Hematopoietic multipotent progenitor cell (in vitro differentiated cells): Measurements from ENCODE around the gene EEFSEC. TPM values are rescaled to one million over a fixed set of nuclear protein-coding genes. Genes with fewer than 3 reads are reported as not detected.

Experiments
- DNase-seq, 3 donors: peaks; one replicate each; pipeline ENCODE4 v3.0.0-alpha.2; 2011 to 2015; ENCODE audit warnings: low read depth in 2 of 3, low spot score in 2 of 3
- total RNA-seq: library from RNA; depleted of rRNA; stranded (reverse); fragments of >200 nt; gene quantifications from one replicate; pipeline ENCODE4 v1.2.3, GENCODE V29; 2012

EEFSEC gene
- total RNA-seq, 1 donor = 27.5 TPM

DNA sequence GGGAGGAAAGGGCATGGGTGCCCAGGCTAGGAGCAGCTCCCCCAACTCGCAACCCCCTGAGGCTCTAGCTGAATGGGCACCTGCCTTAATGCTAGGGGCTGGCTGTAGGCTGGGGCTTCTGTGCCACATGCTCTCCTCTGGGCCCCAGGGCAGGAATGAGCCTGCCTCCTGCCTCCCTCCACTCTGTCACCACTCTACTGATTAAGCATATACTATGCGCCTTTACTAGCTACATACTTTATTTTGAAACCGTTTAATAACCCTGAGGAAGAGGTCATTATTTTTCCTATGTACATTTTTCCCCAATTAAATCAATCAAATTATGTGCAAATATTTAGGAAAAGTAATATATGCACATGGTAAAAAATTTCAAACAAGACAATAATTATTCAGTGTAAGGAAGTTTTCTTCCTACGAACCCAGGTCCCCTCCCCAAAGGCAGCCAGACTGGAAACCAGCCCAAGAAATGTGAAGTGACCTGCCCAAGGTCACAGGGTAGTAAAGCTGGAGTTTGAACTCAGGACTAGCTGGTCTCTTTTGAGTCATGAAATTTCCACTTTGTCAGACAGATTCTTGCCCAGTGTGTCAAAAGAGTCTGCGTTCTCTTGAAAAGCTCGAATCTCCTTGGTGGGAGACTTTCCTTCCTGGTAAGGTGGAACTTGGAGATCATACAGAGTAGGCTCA is 190.9 kb downstream of the EEFSEC start:
- DNase-seq = no peak

DNA sequence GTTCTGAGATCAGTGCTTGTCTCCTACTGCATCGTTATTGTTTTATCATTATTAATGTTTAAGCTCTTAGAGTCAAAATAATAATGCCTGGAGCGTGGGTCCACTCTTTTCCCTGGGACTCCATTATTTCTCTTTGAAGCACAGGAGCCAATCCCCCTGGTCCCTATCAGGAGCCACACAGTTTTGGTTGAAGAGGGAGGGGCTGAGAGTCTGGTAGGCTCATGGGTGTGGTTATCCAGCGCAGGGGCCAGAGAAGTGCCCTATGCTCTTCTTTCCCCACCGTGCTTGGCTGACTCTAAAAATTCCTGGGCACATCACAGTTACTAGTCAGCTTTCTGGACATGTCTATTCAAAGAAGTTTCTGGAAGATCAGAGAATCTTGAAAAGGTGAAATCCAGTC is 191.9 kb downstream of the EEFSEC start:
- no peak for DNase-seq

DNA sequence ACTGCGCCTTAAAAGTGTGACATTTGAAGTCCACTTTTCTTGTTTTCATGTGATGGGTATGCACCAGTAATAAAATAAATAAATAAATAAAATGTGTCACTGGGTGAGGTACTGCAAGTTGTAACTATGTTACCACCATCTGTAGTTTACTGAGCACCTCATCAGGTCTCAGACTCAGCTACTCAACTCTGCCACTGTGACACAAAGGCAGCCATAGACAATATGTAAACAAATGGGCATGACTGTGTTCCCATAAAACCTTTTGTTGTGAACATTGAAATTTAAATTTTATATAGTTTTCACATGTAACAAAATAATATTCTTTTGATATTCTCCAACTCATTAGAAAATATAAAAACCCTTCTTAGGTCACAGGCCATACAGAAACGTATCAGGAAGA is 193.3 kb downstream of the EEFSEC start:
- DNase-seq = no peak

DNA sequence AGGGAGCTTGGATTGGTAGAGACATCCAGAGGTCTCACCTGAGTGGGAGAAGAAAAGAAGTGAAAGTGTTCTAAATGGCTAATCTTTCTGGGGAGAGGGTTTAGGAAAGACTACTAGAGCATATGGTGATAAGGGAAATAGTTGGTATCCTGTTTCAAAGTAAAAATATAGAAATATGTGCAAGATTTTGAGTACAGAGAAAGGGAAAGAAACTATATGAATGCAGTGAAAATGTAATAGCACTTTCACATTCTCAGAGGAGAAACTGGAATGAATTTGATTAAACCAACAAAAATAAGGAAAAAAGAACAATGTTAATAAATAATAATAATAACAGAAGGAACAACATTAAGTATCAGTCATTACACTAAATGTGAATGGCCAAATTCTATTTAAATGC is 194.0 kb downstream of the EEFSEC start:
- DNase-seq = no peak

DNA sequence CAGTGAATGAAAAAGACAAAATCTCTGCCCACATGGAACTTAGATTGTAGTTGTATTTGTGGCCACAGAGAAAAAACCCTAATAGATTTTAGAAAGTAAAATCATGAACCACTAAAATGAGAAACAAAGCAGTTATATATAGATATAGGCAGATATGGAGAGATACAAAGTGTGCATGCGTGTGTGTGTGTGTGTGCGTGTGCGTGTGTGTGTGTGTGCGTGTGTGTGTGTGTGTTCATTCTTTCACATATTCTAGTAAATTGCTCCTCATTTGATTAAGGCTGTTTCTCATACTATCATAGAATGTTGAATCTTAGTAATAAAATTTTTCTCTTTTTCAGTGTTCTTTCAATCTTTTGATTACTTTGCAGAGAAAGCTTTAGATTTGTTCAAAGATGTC is 194.8 kb downstream of the EEFSEC start:
- no peak for DNase-seq

DNA sequence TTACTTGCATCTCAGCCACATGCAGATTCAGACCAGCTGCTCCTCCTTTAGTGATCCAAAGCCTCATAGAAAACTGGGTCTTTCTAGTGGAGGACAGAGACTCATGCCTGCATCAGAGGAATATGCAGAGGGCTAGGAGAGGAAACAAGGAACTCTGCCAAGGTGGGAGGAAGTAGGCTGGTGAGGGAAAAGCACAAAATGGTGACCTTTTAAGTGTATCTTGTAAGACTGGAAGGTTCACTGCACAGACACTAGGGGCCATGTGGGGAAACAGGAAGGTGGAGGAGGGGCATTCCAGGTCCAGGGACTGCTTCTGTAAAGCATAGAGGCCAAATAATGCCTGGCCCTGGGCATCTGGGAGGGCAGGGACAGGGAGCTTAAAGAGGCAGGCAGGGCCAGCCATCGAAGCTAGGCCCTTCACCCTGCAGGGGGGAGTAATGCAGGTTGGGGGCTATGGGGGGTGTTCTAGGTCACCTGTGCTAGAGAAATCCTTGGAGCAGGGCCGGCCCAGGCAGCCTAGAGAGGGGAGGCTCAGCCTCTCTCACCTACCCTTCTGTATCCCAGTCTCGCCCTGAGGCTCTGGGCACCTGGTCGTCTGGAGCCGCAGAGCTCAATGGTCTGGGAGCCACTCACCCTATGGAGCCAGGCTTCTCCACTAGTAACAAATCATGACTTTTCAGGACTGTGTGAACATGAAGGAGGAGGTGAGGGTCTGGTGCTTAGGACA is 195.7 kb downstream of the EEFSEC start:
- DNase-seq = no peak

DNA sequence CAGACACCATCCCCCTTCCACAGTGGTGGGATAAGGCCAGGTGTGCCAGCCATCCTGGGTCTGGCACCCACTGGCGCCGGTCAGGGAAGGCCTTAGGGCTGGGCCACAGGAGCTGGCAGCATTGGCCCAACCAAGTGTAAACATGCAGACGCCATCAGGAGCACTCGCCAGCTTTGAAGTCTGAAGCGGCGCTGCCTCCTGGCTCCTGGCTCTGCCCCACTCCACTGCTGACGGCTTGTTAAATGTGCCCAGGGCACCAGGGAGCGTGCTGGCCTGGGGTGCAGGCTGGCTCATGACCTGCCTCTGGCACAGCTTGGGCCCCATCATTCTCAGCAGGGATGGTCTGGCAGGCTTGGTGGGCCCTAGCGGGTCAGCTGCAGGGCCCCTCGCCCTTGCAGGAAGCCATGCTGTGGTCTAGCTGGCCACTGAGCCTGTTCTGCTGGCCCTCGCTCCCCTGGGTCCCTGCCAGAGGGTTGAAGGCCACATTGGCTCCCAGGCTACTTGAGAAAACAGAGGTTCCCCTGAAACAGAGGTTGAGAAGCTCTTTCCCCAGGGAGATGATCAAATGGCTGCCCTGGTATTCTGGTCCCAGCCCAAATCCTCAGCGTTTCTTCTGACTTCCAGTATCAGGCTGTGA is 196.8 kb downstream of the EEFSEC start:
- DNase-seq = no peak

DNA sequence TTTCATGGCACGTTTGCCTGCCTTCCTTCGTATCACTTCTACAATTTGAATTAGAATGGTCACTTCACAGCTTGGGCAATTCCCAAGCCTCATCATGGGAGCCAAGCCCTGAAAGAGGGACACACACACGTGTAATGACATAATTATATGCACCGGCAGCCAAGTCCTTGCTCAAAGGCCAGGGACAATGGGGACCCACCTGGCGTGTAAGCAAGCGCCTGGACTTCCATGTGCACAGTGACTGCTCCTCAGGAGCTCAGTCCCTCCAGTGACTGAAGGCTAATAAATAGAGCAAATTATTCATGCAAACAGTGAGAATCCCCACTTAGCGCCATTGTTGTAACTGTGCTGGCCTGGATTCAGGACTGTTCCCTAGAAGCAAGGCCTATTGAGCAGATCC is 198.3 kb downstream of the EEFSEC start:
- DNase-seq = no peak

DNA sequence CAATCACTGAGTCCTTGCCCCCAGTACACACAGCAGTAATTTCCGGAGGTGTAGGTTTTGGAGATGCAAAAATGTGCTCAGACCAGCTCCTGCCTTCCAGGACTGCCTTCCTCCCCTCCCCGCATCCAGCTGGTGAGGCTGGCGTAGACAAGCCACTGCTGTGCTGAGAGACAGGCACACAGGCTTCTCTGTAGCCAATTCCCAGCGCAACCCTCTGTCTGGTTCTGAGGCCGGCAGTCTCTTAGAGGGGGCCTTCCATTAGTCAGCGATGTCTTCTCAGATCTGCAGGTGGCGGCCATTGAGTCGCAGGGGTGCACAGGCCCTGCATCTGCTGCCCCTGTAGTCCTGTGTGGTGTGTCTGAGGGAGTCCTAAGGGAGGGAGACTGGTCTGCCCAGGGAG is 199.0 kb downstream of the EEFSEC start:
- no peak for DNase-seq

DNA sequence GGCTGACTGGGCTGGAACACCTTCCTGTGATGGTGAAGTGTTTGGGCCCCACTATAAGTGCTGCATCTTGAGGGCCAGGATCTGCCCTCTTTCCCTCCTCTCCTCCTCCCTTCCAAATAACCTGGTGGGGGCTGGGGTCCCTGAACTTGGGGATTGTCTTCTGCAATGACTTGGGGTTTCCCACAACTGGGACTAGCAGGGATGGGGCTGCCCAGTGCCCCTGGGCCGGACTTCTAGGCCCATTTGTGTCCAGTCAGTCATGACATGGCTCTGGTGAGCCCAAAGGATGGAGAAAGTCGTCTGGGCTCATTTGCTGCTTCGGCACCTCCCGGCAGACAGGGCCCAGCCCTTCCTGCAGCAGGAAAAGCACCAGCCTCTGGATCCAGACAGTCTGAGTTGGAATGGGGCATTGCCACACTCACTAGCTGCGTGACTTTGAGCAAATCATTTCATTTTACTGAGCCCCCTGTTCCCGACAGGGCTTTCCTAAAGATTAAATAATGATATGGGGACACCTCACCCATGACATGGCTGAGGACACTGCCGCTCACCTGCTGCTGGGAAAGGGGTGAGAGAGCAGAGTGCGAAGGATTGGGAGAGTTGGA is 200.2 kb downstream of the EEFSEC start:
- DNase-seq = no peak

DNA sequence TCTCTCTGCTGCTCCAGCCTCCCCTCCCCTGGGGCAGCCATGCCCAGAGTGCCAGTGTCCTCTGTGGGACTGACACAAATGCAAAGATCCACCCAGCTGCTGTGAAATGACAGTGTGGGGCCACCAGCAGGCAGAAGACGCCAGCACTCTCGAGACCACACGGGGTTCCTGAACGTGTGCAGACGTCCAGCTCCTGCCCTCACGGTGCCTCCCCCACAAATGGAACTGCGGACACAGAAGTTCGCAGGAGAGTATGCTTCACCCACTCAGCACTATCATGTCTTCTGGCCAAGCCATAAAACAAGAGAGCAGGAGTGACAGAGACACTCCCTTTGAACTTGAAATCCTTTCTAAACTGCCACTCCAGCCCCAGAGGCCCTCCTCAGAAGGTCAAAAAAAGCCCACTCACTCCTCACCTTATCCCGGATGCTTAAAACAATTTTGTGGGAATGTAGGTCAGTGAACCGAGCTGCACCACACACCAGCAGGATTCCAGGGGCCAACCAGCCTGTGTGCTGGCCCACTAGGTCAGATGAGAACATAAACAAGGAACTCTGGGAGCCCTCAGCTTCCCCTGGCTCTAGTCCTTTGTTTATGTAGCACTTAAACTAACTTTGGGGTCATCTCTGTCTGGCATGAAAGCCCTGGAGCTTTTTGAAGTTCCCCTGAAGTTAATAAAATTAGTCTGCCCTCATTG is 200.9 kb downstream of the EEFSEC start:
- no peak for DNase-seq

DNA sequence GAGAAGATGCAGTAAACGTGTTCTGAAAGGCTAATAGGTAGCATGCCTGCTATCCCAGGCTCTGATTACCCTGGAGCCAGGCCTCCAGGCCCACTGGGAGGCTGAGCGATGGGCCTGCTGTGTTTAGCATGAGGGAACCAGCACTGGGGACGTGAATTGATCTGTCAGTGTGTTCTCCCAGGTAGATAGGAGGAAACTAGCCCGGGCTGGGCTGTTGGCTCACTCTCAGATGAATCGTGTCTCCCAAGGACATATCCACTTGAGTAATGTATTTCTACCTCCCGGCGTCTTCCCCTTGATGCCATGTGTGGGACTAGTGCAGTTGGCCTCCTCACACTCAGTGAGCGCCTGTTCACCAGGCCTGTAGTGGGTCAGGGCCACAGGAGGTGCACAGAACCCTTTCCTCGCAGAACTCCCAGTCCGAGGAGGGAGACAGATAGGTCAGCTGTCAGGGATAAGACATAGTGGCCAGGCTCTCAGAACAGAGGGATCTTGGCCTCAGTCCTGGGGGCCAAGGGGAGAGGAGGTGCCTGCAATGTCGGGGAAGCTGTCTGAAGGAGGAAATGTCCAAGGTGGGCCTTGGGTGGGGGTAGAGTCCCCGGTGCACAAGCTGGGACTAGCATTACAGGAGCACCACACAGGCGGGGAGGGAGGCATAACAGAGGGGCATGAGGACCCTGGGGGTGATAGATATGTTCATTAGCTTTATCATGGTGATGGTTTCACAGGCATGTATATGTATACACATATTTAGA is 201.7 kb downstream of the EEFSEC start:
- DNase-seq = no peak

DNA sequence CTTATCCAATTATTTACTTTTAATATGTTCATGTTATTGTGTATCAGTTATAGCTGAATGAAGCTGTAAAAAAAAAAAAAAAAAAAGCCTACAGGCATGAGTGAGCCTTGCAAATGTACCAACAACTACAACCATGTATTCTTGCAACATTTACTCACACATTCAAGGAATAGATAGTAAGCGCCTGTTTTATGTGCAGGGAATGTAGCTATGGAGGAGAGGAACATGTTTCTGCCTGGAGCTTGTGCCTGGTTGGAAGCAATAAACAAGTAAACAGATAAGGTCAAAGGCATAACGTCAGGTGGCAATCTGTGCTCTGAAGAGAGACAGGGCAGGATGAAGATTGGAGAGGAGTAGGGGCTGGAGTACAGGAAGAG is 202.2 kb downstream of the EEFSEC start:
- DNase-seq = no peak

DNA sequence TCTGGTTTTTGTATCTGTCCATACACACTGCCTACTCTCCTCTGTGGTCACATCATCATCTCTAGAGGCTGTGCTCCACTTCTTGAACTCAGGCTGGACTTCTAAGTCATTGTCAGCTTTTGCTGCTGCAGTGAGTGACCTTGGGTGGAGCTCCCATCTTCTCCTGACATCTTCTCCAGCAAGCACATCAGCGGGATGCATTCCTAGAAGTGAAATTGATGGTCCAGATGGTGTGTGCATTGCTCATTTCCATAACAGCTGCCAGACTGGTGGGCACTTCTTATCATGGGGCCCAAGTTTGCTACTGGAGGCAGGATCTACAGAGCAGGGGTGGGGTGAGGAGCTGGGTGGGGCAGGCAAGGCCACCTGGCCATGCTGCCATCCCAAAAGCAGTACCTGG is 203.5 kb downstream of the EEFSEC start:
- DNase-seq = no peak

DNA sequence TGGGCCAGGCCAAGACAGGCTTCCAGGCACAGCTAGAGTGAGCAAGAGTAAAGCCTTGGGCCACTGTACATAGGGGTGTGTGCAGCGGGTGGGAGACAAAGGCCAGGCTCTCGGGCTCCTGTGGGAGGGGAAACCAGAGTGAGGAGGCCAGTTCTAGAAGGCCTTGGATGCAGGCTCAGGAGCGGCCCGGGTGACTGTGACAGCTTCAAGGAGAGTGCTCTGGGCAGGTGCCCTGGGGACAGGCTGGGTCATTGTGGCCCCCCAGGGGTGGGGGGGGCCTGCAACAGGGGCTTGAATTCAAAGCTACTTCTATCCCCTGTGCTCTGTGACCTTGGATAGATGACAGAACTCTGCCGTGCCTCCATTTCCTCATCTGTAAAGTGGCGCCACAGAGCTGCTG is 204.3 kb downstream of the EEFSEC start:
- DNase-seq = no peak

DNA sequence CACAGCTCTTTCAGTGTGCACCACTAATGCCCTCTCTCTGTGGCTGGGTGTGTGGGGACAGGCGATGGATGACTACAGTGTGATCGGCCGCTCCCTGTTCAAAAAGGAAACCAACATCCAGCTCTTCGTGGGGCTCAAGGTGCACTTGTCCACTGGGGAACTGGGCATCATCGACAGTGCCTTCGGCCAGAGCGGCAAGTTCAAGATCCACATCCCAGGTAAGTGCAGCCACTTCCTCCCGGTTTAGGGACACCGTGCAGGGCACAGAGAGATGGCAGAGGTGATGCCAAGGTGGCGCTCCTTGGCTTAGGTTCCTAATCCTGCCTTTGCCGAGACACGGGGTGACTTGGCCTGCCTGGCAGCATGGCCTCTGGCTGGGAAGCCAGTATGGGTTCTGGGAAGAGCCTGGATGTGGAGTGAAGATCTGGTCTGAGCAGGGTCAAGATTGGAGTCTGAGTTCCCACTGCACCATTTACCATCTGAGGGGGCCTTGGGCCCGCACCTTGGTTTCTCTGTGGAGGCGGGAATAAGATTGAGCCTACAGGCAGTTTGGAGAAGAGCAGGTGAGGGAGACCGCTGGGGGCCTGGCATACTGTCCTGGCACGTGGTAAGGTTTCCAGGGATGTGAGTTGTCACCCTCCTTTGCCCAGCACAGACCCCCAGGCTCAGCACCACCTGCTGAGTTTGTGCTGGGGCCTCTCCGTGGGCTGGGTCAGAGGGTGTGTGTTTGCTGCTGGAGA is 205.0 kb downstream of the EEFSEC start:
- DNase-seq = no peak

DNA sequence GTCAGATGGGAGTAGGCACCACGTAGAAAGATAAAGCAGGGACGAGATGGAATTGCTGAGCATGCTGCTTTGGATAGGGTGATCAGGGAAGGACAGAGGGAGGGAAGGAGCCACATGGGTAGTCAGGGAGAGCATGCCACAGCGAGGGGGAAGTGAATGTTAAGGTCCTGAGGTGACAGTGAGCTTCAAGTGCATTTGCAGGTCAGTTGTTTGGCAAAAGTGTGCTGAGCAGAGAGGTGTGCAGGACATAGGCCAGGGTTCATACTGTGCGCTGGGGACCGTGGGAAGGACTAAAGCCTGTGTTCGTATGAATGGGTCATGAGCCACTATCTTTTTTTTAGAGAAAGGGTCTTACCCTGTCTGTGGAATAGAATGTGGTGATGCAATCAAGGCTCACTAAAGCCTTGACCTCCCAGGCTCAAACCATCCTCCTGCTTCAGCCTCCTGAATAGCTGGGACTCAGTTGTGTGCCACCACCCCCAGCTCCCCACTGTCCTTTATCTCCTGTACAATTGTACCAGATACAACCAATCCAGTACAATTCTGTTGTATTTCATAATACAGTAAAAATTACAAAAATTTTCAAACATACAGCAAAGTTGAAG is 205.9 kb downstream of the EEFSEC start:
- no peak for DNase-seq

DNA sequence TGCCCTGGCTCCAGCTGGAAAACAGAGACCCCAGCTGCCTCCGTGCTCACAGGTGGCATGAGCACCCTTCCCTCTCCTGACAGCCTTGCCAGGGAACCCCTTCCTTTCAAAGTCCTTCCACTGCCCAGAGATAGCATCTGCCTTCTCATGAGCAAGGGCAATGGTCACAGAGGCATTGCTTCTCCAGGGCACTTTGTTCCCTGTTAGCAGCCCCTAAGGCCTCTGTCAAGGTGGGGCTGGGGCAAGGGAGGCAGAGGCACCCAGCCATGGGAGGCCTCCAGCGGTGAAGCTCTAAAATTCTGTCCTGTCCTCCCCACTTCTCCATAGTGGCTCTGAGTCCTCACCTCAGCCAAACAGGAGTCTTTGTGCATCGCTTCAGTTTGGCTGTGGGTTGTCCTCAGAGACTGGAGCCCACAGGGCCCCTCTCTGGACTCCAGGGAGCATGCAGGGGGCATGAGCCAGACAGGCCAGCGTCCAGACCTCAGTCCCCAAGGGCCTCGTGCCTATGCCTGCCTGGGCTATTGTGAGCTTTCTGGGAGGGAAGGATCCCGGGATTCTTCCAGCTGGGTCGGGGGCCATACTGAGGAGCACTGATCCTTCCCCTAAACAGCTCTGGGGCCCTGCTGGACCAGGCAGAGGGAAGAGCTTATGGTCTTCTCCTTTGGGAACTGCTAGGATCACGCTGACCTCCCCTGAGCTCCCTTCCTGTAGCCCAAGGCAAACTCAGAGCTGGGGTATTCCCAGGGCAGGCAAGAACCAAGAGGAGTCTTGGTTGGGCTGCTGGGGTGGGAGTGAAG is 206.8 kb downstream of the EEFSEC start:
- DNase-seq = no peak
